NCI-H2171 treated with DMSO at 0.1 percent for 48 hours (cell line): ENCODE measurements around the gene DUSP28.
"Not testable (repeated sequence)": the region's sequence is repeated elsewhere in the genome, so short reads cannot be mapped to it uniquely, and the experiment has no call there.

Experiments
- DNase-seq: peaks from one replicate; lab custom pipeline; 2025; lab: John Stamatoyannopoulos, UW

The DUSP28 gene

DNA sequence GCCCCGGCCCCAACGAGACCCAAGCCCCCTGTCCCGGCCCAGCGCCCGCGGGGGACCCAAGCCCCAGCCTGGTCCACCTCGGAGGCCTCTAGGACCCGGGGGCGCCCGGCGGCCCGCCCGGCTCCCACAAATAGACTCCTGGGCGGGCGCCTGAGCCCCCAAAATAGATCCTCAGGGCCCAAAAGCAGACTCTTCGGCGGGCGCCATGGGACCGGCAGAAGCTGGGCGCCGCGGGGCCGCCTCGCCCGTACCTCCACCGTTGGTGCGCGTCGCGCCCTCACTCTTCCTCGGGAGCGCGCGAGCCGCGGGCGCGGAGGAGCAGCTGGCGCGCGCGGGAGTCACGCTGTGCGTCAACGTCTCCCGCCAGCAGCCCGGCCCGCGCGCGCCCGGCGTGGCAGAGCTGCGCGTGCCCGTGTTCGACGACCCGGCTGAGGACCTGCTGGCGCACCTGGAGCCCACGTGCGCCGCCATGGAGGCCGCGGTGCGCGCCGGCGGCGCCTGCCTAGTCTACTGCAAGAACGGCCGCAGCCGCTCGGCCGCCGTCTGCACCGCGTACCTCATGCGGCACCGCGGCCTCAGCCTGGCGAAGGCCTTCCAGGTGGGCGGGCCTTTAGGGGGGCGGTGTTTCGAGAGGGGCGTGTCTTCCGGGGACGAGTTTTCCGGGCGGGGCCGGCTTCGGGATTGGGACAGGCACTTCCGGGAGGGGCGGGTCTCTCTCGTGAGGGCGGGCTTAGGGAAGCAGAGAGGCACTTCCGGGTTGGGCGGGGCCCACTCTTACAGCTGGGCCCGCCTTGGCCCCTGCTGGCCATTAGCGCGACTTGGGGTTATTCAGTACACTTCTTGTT lies 545 bp downstream of the DUSP28 start:
- DNase-seq: peak; percentile 88

GRCh38 chr2:240561325-240561971 lies 1.3 kb downstream of the DUSP28 start:
- DNase-seq: no peak

- DNase-seq: not testable (repeated sequence)
Measured at GRCh38 chr2:240563231-240563630, 3.1 kb downstream of the DUSP28 start.

DNA sequence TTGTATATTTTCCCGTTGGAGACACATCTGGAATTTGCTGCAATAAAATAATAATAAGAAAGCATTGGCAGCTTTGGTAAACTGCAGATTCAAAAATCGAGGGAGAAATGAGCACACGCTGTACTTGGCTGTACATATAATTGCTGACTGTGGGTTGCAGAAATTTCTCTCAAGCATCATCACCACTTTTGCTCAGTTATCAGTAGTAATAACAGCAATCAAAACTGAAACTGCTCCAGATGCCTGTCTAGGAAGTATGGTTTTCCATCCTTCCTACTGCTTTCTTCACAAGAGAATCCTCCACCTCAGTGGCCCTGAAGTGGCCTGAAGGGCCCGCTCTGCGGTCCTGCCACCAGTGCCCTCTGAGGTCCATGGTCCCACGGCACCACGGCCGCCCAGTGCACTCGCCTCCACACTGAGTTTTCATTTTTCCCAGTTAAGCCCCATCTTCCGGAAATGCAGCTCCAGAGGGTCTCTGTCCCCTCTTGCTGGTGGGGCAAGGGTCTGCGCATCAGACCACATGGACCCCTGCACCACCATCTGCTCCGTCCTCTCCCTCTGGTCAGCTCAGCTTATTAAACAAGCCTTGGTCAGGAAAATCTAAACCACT lies 3.9 kb downstream of the DUSP28 start:
- no peak for DNase-seq

DNA sequence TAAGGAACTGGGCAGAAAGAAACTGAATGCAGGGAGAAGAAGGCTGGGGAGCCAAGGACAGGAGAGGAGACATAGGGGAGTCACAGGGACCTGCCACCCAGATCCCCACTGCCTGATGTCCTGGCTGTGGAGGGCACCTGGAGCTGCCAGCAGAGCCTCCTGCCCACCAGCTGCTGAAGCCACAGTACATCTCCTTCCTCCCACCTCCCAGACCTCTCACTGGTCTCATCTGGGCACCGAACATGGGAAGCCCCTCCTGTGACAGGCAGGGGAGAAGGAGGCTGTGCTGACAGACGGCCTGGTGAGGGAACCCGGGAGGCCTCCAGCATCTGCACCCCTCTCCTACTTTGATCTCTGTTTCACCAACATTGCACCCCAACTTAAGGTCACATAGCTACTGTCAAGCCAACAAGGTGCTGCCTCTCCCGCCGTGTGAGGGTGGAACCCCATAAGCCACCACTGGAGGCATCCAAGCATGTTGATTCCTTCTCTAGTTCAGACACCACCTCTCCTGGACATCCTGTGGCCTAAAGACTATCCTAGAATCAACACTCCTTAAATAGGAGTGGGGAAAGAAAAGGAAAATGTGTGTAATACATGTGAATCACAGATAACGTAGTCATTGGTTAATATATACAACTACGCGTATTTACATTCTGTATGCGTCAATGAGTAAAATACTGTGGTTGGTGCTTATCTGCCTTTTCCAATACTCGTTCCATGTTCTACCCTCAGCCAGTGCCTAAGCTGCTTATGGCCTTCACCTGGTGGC lies 4.6 kb downstream of the DUSP28 start:
- no peak for DNase-seq

DNA sequence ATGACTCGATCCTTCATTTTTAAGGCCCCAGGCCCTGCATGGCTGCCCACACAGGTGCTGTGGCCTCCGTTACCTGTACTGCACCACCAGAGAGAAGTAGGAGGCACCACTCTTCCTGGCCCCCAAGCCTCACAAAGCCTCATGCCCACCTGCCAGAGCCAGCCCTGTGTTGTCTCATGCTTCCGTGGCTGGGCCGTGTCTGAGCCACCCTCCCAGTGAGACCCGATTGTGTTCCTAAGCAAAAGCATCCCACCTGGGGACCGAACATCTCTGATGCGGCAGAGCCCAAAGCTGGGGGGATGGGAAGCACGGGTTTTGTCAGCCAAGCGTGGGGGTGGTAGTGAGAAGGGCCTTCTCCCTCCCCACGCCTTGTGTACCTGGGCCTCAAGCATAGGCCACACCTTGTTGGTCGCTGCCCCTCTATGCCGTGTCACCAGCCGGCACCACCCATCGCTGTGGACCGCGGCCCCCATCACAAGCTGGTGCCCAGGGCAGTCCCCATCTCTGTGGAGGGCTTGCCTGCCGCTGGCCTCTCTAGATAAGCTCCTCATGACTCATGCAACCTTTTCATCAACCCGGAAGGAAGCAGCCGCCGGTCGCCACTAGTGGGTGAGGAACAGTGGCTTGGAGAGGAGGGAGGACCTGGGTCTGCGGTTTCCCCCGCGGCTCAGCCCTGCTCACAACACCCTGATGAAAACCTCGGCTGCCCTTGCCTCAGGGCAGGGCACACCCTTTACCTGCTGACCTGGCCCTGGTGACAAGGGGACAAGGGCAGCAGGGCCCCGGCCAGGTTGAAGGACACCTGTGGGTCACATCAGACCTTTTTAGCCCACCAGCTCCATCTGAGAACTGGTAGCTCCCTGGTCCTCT lies 5.4 kb downstream of the DUSP28 start:
- DNase-seq: no peak

DNA sequence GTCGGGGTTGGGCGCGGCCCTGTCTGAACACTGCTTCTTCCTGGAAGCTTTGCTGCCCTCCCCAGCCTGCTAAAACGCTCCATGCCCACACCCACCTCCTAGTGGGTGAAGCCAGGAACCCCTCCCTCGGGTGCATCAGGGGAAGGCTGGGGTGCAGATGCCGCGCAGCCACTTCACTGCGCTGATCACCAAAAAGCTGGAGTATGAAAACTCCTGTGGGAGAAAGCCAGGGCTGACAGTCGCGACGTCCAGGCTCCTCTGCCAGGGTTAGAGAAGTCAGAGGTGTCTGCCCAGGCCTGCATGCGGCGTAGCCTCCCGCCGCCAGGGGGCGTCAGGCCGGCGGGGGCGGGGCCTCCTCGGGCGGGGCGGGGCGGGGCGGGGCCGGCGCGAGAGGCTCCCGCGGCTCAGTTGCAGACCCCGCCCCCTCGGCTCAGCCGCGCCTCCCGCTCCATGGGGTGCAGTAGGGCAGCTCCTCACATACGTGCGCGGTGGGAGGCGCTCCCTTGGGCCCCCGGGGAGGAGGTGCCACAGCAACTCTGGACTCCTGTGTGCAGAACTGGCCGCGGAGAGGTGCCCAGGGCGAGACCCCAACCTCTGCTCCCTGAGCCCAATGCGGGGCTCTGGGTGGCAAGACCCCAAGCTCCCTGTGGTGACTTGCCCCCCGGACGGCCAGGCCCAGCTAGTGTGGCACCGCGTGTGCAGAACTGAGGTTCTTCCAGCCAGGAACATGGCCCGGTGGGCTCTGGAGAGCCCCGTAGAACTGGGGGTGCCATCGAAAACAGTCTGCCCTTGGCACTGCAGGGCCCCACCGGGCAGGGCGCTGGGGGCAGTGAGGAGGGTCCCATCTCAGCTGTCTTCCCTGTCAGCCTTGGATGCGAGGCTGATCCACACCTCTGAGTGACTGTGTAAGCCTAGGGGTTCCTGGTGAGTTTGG lies 6.3 kb downstream of the DUSP28 start:
- DNase-seq: peak; percentile 63

DNA sequence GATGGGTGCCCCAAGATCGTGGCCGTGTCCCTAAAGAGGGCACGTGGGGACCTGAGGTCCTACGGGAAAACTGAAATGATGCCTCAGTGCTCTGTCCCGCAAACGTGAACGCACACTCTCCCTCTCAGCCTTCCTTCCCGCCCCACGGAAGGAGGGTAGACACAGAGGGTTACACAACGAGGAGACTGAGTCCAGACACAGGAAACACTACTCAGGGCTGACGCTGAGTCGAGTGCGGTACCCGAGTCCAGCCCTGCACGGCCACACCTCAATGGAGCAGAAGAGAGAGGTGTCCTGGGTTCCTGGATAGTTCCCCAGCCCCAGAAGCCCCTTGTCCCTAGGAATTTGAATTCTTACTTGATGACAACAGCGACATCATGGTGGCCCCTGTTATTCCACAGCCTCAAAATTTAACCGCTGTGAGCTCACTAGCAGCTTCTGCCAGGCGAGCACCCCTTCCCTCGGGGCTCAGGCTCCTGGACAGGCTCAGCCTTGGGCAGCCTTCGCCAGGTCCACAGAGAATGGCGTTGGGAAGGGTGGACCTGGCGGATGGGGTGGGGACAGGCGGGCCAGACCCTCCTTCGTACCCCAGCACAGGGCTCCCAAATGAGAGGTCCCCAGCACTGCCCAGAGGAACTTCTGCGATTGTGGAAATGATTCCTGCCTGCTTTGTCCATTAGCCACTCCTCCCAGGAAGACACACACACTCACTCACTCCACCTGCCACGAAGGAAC lies 7.1 kb downstream of the DUSP28 start:
- DNase-seq: no peak

GRCh38 chr2:240567872-240568677 lies 7.9 kb downstream of the DUSP28 start, which contains the start of gene RNPEPL1:
RNPEPL1 (plus strand) TSS chr2:240568484; CDS start chr2:240568587, 103 bp downstream.
- peak; percentile 21 for DNase-seq

DNA sequence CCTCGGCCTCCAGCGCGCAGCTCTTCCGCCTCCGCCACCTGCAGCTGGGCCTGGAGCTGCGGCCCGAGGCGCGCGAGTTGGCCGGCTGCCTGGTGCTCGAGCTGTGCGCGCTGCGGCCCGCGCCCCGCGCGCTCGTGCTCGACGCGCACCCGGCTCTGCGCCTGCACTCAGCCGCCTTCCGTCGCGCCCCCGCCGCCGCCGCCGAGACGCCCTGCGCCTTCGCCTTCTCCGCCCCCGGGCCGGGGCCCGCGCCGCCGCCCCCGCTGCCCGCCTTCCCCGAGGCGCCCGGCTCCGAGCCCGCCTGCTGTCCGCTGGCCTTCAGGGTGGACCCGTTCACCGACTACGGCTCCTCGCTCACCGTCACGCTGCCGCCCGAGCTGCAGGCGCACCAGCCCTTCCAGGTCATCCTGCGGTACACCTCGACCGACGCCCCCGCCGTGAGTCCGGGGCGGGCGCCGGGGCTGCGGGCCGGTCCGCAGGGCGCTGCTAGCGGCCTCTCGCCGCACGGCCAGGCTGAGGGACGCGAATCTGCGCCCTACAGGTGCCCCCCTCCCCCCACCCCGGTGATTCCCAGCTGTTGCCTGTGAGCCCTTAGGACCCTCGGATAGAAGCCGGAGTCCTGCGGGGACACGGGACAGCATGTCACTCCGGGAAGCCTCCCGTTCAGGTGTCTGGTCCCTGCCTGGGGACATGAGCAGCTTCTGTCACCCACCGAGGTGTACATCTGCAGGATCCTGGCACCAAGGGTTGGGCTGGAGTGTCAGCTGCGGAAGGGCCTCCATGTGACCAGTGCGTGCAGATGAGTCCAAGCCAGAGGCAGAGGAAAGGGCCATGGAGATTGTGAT lies 8.7 kb downstream of the DUSP28 start:
- peak; percentile 18 for DNase-seq

DNA sequence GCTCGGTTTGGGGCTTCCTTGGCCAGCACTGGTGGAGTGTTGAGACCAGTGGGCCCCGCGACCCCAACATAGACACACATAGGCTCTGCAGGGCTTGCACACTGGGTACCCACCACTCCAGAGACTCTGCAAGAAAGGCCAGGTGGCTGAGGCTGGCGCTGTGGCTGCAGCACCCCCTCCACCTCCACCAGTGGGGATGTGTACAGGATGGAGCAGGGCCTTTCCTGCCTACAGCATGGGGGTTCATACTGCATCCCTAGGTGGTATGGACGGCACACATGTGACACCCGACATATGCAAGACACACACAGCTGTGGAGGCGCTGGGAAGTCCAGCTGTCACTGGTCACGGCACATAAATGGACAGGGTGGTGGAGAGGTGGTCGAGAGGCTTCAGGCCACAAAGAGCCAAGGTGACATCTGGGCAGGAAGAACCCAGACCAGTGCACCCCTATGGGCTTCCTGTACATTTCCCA lies 9.4 kb downstream of the DUSP28 start:
- no peak for DNase-seq

- DNase-seq: no peak
Measured at GRCh38 chr2:240569998-240570530, 9.9 kb downstream of the DUSP28 start.

GRCh38 chr2:240570531-240571313 lies 10.6 kb downstream of the DUSP28 start:
- DNase-seq: no peak

DNA sequence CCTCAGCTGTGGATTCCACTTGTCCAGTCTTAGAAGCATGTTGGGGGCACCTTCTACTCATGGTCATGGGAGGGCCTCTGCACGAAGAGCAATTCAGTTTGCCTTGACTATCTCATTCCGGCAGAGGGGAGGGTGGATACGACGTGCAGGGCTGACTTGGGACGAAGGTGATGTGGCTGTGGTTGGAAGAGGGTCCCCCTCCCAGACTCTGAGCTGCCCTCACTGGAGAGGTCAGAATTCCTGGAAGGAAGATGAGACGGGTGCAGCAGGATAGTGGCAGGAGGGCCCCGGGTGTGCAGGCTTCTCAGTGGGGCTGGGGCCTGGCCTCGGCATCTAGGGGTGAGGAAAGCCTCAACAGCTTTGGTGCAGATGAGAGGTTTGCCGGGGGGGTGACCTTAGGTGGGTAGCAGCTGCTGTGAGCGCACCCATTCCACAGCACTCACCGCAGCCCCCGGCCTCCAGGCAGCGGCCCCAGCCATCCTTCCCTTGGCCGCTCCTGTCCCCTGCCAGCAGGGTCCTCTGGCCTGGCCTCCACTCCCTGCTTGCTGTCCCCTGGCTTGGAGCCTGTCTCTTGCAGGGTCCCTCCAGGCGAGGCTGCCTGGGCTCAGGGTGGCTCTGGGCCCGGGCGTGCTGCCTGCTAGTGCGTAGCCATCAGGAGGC lies 11.3 kb downstream of the DUSP28 start:
- no peak for DNase-seq

GRCh38 chr2:240572141-240573031 lies 12.2 kb downstream of the DUSP28 start:
- no peak for DNase-seq
